ENCODE measurements around the gene MAP4K4.

The MAP4K4 gene

DNA sequence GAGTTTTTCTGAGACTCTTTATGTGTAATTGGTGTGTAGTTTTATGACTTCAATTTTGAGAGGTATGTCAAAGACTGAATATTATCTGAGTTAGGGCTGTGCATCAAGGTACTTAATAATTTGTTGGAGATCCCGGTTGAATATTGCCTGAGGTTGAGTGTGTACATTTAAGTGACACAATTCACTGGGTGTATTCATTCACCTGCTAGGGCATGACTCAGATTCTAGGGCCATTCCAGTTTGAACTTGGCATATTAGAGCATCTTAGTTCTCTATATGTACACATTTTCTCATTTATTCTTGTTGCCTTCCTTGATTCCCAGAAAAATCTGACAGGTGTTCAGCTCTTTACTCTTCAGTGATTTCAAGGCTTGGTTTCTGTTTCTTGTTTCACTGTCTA, 12.5 kb downstream of the MAP4K4 start:
- Histone ChIP-seq H3K36me3 (ENCODE audit: control insufficient read depth, insufficient read depth, low read length) (no peaks in the 10 kb centered on the region; the same call in 1 of the 2 replicates), H3K9me3 (ENCODE audit: control insufficient read depth, insufficient read depth, low read depth, low read length) (no peaks in the 10 kb centered on the region), H3K27me3 (ENCODE audit: control insufficient read depth, insufficient read depth, low read length) (no peaks in the 10 kb centered on the region), H3K4me3 (ENCODE audit: low read depth, low read length) (no peak overlapping the region), H3K4me1 (ENCODE audit: control insufficient read depth, insufficient read depth, low read length) (peaks cover 25% of the 10 kb centered on the region), H3K27ac (ENCODE audit: low read depth, low read length) (no peak overlapping the region), H3K9ac (ENCODE audit: low read length) (no peak overlapping the region)

DNA sequence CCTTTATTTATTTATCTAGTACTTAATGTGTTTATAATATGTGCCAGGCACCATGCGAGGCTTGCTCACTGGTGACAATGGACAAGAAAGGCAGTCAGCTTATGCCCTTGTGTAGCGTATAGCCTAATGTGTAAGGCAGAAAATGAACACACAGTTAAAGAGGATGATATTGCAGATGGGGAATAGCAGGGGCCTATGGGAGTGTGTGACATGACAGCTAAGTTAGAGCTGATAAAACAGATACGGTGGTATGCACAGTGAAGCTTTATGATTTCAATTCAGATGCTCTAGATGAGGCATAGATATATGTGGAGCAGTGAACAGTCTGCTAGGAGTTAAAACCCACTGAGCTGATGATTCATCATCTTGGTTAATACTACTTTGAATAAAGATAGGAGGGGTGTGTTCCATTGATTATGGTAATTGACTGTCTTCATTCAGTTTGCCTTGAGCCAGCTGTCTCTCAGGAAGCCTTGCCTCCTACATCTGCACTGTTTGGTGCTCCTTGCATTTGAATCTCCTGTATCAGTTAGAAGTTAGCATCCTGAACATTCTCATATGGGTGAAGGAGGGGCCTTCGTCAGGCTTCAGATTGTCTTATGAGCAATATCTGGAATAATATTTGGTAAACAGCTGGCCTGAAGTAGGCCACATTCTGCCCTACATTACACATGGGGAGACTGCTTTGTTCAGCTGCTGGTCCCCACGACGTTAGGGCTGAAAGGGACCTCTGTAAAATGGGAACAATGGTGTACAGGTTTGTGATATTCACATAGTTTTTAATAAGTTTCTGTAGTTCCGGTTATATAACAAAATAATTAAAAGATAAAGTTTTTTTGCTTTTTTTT, 13.2 kb downstream of the MAP4K4 start:
- H3K36me3 ChIP-seq (ENCODE audit: control insufficient read depth, insufficient read depth, low read length), result no peaks in the 10 kb centered on the region; the same call in 1 of the 2 replicates
- H3K4me1 ChIP-seq (ENCODE audit: control insufficient read depth, insufficient read depth, low read length), result peaks cover 22% of the 10 kb centered on the region
- no peak overlapping the region for H3K27ac ChIP-seq (ENCODE audit: low read depth, low read length)

DNA sequence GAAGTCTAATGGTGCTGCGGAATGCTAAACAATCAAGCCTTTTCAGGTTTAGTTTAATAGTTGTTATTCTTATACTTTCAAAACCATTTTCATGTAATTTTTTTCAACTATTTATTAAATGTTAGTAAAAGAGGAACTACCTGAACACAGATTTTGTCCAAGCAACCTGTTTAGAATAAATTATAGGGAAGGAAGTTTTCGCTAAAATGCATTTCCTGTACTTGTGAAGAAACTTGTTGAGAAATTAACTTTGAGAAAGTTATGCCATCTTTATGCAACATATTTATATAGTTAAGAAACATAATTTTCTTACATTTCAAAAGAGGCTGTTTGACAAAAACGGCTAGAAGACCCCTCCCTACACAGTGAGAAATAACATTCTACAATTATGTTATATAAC, 16.6 kb downstream of the MAP4K4 start:
- H3K27ac ChIP-seq (ENCODE audit: low read depth, low read length), result no peak overlapping the region
- H3K4me1 ChIP-seq (ENCODE audit: control insufficient read depth, insufficient read depth, low read length), result peaks cover 23% of the 10 kb centered on the region
- no peaks in the 10 kb centered on the region for H3K27me3 ChIP-seq (ENCODE audit: control insufficient read depth, insufficient read depth, low read length)
- H3K36me3 ChIP-seq (ENCODE audit: control insufficient read depth, insufficient read depth, low read length), result no peaks in the 10 kb centered on the region
- no peaks in the 10 kb centered on the region for H3K9me3 ChIP-seq (ENCODE audit: control insufficient read depth, insufficient read depth, low read depth, low read length)
- H3K9ac ChIP-seq (ENCODE audit: low read length), result no peak overlapping the region
- H3K4me3 ChIP-seq (ENCODE audit: low read depth, low read length), result no peak overlapping the region

More for the DNA sequence above, 13.2 kb downstream of the MAP4K4 start:
- Histone ChIP-seq H3K9me3 (ENCODE audit: control insufficient read depth, insufficient read depth, low read depth, low read length) (no peaks in the 10 kb centered on the region), H3K27me3 (ENCODE audit: control insufficient read depth, insufficient read depth, low read length) (no peaks in the 10 kb centered on the region), H3K9ac (ENCODE audit: low read length) (no peak overlapping the region), H3K4me3 (ENCODE audit: low read depth, low read length) (no peak overlapping the region)

DNA sequence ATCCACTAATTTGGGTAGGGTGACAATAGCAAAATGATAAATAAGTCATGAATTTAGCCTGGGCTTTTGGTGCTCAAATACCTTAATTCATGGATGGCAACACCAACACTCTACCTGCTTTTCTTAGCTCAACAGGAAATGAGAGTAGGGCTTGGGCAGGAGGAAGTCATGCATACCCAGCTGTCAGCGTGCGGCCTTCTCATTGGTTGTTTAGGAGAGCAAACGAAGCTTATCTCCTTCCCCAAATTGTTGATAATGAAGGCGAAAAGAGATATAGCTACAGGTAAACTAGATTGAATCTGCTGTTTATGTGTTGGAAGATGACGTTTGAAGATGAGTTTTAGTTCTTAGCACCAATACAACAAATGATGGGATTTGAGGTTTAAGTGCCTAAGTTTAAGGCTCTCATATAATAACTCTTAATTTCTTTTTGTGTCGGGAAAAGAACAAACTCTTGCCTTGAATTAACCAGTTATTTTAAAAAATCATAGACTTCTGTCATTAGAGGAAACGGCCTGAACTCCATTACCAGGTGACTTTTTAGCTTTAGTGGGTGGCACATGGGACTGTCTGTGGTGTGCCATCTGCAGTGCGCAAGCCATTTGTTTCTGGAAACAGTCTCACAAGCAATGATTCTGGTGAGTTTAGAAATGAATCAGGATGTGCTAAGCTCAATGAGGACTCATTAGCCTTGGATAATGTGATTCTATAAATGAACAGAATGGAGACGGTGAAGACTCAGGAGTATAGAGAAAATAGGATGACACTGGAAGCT, 19.8 kb downstream of the MAP4K4 start:
- Histone ChIP-seq H3K36me3 (ENCODE audit: control insufficient read depth, insufficient read depth, low read length) (no peaks in the 10 kb centered on the region; the same call in 1 of the 2 replicates), H3K9ac (ENCODE audit: low read length) (no peak overlapping the region), H3K4me3 (ENCODE audit: low read depth, low read length) (no peak overlapping the region), H3K27me3 (ENCODE audit: control insufficient read depth, insufficient read depth, low read length) (no peaks in the 10 kb centered on the region), H3K4me1 (ENCODE audit: control insufficient read depth, insufficient read depth, low read length) (peaks cover 12% of the 10 kb centered on the region), H3K9me3 (ENCODE audit: control insufficient read depth, insufficient read depth, low read depth, low read length) (no peaks in the 10 kb centered on the region), H3K27ac (ENCODE audit: low read depth, low read length) (no peak overlapping the region)

- no peak overlapping the region for H3K9ac ChIP-seq (ENCODE audit: low read length)
- H3K9me3 ChIP-seq (ENCODE audit: control insufficient read depth, insufficient read depth, low read depth, low read length), result no peaks in the 10 kb centered on the region
- no peaks in the 10 kb centered on the region; the same call in 1 of the 2 replicates for H3K36me3 ChIP-seq (ENCODE audit: control insufficient read depth, insufficient read depth, low read length)
- H3K4me1 ChIP-seq (ENCODE audit: control insufficient read depth, insufficient read depth, low read length), result peaks cover 14% of the 10 kb centered on the region
- H3K27me3 ChIP-seq (ENCODE audit: control insufficient read depth, insufficient read depth, low read length), result no peaks in the 10 kb centered on the region
- no peak overlapping the region for H3K4me3 ChIP-seq (ENCODE audit: low read depth, low read length)
- no peak overlapping the region for H3K27ac ChIP-seq (ENCODE audit: low read depth, low read length)
Measured at GRCh38 chr2:101718479-101718878, 21.0 kb downstream of the MAP4K4 start.

DNA sequence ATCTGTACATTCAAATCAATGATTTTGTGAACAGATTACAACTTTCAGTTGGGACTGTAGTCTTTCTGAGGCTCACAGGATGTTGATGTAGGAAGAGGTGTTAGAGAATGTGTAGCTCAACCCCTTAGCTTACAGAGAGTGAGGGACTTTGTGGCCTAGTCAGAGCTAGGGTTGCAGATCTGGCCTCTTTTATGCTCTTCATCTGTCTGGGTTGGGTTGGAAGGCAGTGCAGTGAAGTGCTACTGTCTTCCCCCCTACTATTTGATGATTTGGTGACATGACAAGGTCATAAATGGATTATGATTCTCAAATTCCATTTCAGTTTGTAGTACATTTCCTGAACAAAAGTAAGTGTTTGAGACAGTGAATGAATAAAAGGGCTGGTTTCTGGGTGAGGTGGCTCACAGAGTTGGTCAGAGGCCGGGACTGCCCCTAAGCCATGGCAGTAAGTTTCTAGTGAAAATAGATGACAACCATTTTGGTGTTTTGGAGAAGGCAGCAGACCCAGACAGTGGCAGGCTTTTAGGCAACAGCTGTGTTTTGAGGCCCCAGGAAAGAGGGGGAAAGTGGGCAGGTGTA, 21.6 kb downstream of the MAP4K4 start:
- Histone ChIP-seq H3K9ac (ENCODE audit: low read length) (no peak overlapping the region), H3K27me3 (ENCODE audit: control insufficient read depth, insufficient read depth, low read length) (no peaks in the 10 kb centered on the region), H3K4me1 (ENCODE audit: control insufficient read depth, insufficient read depth, low read length) (peaks cover 20% of the 10 kb centered on the region), H3K27ac (ENCODE audit: low read depth, low read length) (no peak overlapping the region), H3K36me3 (ENCODE audit: control insufficient read depth, insufficient read depth, low read length) (no peaks in the 10 kb centered on the region; the same call in 1 of the 2 replicates), H3K4me3 (ENCODE audit: low read depth, low read length) (no peak overlapping the region), H3K9me3 (ENCODE audit: control insufficient read depth, insufficient read depth, low read depth, low read length) (no peaks in the 10 kb centered on the region)

DNA sequence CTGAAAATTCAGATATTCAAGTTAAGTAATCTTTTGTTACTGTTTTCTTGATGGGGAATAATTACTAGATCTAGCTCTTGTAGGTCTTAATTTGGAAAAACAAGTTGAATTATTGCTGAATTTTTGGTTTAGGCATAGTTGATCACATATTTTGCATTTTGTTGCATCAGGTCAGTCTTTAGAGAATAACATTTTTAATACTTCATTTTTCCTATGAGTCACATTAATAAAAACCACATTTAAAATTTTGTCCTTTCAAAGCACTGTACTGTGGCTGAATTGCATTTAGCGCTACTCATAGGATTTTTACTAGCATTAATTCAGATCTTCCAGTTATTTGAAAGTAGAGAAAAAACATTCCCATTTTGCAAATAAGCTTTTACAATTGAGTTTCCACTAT, 23.2 kb downstream of the MAP4K4 start:
- Histone ChIP-seq H3K9me3 (ENCODE audit: control insufficient read depth, insufficient read depth, low read depth, low read length) (no peaks in the 10 kb centered on the region), H3K27me3 (ENCODE audit: control insufficient read depth, insufficient read depth, low read length) (no peaks in the 10 kb centered on the region), H3K9ac (ENCODE audit: low read length) (no peak overlapping the region), H3K4me1 (ENCODE audit: control insufficient read depth, insufficient read depth, low read length) (peaks cover 24% of the 10 kb centered on the region), H3K27ac (ENCODE audit: low read depth, low read length) (no peak overlapping the region), H3K4me3 (ENCODE audit: low read depth, low read length) (no peak overlapping the region), H3K36me3 (ENCODE audit: control insufficient read depth, insufficient read depth, low read length) (no peaks in the 10 kb centered on the region; the same call in 1 of the 2 replicates)

DNA sequence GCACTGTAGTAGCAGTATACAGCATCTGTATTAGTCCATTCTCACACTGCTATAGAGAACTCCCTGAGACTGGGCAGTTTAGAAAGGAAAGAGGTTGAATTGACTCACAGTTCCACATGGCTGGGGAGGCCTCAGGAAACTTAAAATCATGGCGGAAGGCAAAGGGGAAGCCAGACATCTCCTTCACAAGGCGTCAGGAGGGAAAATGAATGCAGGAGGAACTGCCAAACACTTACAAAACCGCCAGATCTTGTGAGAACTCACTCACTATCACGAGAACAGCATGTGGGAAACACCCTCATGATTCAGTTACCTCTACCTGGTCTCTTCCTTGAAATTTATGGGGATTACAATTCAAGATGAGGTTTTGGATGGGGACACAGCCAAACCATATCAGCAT, 25.4 kb downstream of the MAP4K4 start:
- H3K36me3 ChIP-seq (ENCODE audit: control insufficient read depth, insufficient read depth, low read length), result no peaks in the 10 kb centered on the region; the same call in 1 of the 2 replicates
- no peaks in the 10 kb centered on the region for H3K27me3 ChIP-seq (ENCODE audit: control insufficient read depth, insufficient read depth, low read length)
- no peak overlapping the region for H3K4me3 ChIP-seq (ENCODE audit: low read depth, low read length)
- H3K9ac ChIP-seq (ENCODE audit: low read length), result no peak overlapping the region
- no peaks in the 10 kb centered on the region for H3K9me3 ChIP-seq (ENCODE audit: control insufficient read depth, insufficient read depth, low read depth, low read length)
- H3K4me1 ChIP-seq (ENCODE audit: control insufficient read depth, insufficient read depth, low read length), result peaks cover 25% of the 10 kb centered on the region
- no peak overlapping the region for H3K27ac ChIP-seq (ENCODE audit: low read depth, low read length)

DNA sequence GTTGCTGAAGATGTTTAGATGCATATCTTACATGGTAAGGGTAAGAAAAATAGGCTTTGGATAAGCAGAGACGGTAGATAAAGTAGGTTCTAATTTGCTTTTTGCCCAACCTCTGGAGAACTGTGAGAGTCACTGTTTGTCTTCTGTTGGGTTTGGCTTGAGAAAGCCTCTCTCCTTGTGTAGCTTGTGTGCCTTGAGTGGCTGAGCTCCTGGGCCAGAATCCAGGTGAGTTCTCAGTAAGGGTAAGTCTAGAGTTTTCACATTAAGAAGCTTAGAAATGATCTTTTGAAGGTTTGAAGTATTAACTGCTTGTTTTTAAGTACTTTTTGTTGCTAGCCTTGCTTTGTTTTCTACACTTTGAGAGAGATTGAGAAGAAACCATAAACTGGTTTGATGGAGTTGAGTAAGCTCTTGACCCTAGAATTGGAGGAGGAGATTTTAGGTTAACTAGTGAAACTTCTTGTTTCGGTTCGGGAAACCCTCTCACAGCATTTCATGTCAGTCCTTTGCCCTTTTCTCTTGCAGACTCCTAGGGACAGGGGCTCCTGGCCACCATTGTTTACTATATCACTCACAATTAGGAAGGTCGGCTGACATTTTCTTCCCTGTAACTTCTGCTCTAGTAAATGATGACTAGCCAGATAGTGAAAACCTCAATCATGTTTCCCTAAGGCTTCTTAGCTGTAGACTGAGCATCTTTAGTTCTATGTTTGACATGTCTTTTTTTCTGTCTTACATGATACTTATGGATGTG, 26.0 kb downstream of the MAP4K4 start:
- Histone ChIP-seq H3K27me3 (ENCODE audit: control insufficient read depth, insufficient read depth, low read length) (no peaks in the 10 kb centered on the region), H3K9ac (ENCODE audit: low read length) (no peak overlapping the region), H3K4me1 (ENCODE audit: control insufficient read depth, insufficient read depth, low read length) (peaks cover 24% of the 10 kb centered on the region), H3K4me3 (ENCODE audit: low read depth, low read length) (no peak overlapping the region), H3K27ac (ENCODE audit: low read depth, low read length) (no peak overlapping the region), H3K36me3 (ENCODE audit: control insufficient read depth, insufficient read depth, low read length) (no peaks in the 10 kb centered on the region; the same call in 1 of the 2 replicates), H3K9me3 (ENCODE audit: control insufficient read depth, insufficient read depth, low read depth, low read length) (no peaks in the 10 kb centered on the region)

DNA sequence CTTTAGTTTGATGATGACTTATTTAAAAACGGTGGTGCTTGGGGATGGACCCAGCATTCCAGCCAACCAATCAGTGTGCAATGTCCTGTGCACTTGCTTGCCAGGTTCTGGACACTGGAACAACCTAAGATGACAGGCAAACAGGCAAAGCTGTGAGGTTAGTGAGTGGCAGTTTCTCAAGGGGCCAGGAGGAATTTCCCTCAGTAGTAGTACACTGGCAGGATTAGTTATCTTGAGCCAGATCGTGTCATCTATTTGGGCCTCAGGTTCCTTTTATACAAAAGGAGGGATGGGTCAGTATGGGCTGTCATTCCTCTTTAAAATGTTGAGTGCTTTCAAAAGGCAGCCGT, 26.6 kb downstream of the MAP4K4 start:
- peaks cover 19% of the 10 kb centered on the region for H3K4me1 ChIP-seq (ENCODE audit: control insufficient read depth, insufficient read depth, low read length)

More for the DNA sequence above, 26.6 kb downstream of the MAP4K4 start:
- Histone ChIP-seq H3K9me3 (ENCODE audit: control insufficient read depth, insufficient read depth, low read depth, low read length) (no peaks in the 10 kb centered on the region), H3K4me3 (ENCODE audit: low read depth, low read length) (no peak overlapping the region), H3K27ac (ENCODE audit: low read depth, low read length) (no peak overlapping the region), H3K36me3 (ENCODE audit: control insufficient read depth, insufficient read depth, low read length) (no peaks in the 10 kb centered on the region; the same call in 1 of the 2 replicates), H3K27me3 (ENCODE audit: control insufficient read depth, insufficient read depth, low read length) (no peaks in the 10 kb centered on the region), H3K9ac (ENCODE audit: low read length) (no peak overlapping the region)

Data from HUES6 (cell line).